Hepatocyte (in vitro differentiated cells): ENCODE data around the gene CPNE1. TPM values are rescaled to one million over a fixed set of nuclear protein-coding genes. Genes with fewer than 3 reads are reported as not detected.
A peak's percentile ranks its signal among the peaks of the same experiment; 100 is the strongest.

Experiments used
- DNase-seq: peaks from one replicate; pipeline ENCODE4 v3.0.0-alpha.2; 2016; ENCODE audit warnings: low spot score
- H2AFZ ChIP-seq: fragments of 200-600 bp; sonication (generic); 2 replicates; pipeline ENCODE4 v1.6.0; 2016; ENCODE audit warnings: antibody characterized with exemption, mild to moderate bottlenecking
- H3K27ac ChIP-seq: fragments of 200-600 bp; sonication (generic); 2 replicates; pipeline ENCODE4 v1.5.1; 2016; ENCODE audit warnings: mild to moderate bottlenecking
- H3K27me3 ChIP-seq: fragments of 200-600 bp; sonication (generic); 2 replicates; pipeline ENCODE4 v1.6.1; 2016
- H3K36me3 ChIP-seq: fragments of 200-600 bp; sonication (generic); replicated peaks from 2 replicates; pipeline ENCODE4 v1.5.1; 2016; ENCODE audit warnings: low read depth; ENCODE audit not compliant: insufficient read depth
- H3K4me1 ChIP-seq: fragments of 200-600 bp; sonication (generic); 2 replicates; pipeline ENCODE4 v1.5.1; 2016; ENCODE audit warnings: mild to moderate bottlenecking, moderate library complexity; ENCODE audit not compliant: insufficient read depth
- H3K4me2 ChIP-seq: fragments of 200-600 bp; sonication (generic); 2 replicates; pipeline ENCODE4 v1.6.0; 2016
- H3K4me3 ChIP-seq: fragments of 200-600 bp; sonication (generic); 2 replicates; pipeline ENCODE4 v1.5.1; 2016; ENCODE audit warnings: mild to moderate bottlenecking
- H3K79me2 ChIP-seq: fragments of 200-600 bp; sonication (generic); 2 replicates; pipeline ENCODE4 v1.6.0; 2017; ENCODE audit warnings: mild to moderate bottlenecking
- H3K9me2 ChIP-seq: fragments of 200-600 bp; sonication (generic); replicated peaks from 2 replicates; pipeline ENCODE4 v1.6.0; 2017; ENCODE audit warnings: mild to moderate bottlenecking; ENCODE audit not compliant: insufficient read depth
- H3K9me3 ChIP-seq: fragments of 200-600 bp; sonication (generic); 2 replicates; pipeline ENCODE4 v1.5.1; 2016; ENCODE audit warnings: low read depth, mild to moderate bottlenecking
- H4K20me1 ChIP-seq: fragments of 200-600 bp; sonication (generic); 2 replicates; pipeline ENCODE4 v1.6.0; 2016; ENCODE audit warnings: mild to moderate bottlenecking; ENCODE audit not compliant: insufficient read depth, poor library complexity, severe bottlenecking
- EZH2 ChIP-seq: fragments of 200-600 bp; sonication (generic); IDR thresholded peaks from 2 replicates; pipeline ENCODE4 v1.6.1; 2016; ENCODE audit warnings: antibody characterized with exemption, mild to moderate bottlenecking, borderline replicate concordance
- EZH2phosphoT487 ChIP-seq: fragments of 200-600 bp; sonication (generic); IDR thresholded peaks from one replicate; pipeline ENCODE4 v1.6.1; 2018; ENCODE audit warnings: antibody characterized with exemption, mild to moderate bottlenecking, low read depth, moderate library complexity; ENCODE audit not compliant: unreplicated experiment, severe bottlenecking
- WGBS: methylation state at CpG from one replicate; pipeline ENCODE4 v1.1.6; 2016; ENCODE audit warnings: low lambda C conversion rate; ENCODE audit errors: missing lambda C conversion rate; 5-methylcytosine and 5-hydroxymethylcytosine counted together
- polyA plus RNA-seq: library from polyadenylated mRNA; unstranded; fragments of >200 nt; fragmentation: Nextera tagmentation; extraction: Ambion mirVana; gene quantifications from 2 replicates; pipeline ENCODE4 v1.2.1, GENCODE V29; 2016
- total RNA-seq: library from RNA; depleted of rRNA; stranded (reverse); fragments of >200 nt; gene quantifications from 2 replicates; pipeline ENCODE4 v1.2.3, GENCODE V29; 2014
- TF ChIP-seq, protein P1 (sequence below): fragments of 200-600 bp; sonication (generic); IDR thresholded peaks from 2 replicates; pipeline ENCODE4 v1.5.1; 2016; ENCODE audit warnings: antibody characterized with exemption, mild to moderate bottlenecking; ENCODE audit not compliant: poor library complexity

The CPNE1 gene
- total and polyA plus RNA-seq, 2 experiments from 2014 or later: 68.9 to 93.4 TPM

DNA sequence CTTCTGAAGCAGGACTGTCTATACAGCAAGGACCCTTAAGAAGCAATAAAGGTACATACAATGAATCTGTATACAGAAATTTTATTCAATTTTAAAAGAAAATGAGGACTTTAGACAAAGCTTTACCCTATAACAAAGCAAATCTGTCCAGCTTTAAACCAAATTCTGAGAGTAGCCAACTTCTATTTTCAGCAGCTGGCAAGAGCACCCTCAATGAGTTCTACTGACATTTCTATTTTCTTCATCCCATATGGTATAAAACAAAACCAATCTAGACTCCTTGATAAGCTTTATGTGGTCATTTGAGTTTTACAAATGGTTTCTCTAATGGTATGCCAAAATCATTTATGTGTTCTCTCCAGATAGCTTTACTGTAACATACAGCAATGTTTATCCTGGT, 12.7 kb downstream of the CPNE1 start:
- Histone ChIP-seq H3K4me1 (peaks cover 11% of the 10 kb centered on the region), H2AFZ (no peak overlapping the region), H3K27ac (no peak overlapping the region), H3K27me3 (no peaks in the 10 kb centered on the region), H3K9me2 (no peaks in the 10 kb centered on the region), H3K79me2 (peaks cover 100% of the 10 kb centered on the region), H3K4me3 (no peak overlapping the region), H3K36me3 (no peaks in the 10 kb centered on the region), H4K20me1 (peaks cover 93% of the 10 kb centered on the region), H3K4me2 (no peak overlapping the region), H3K9me3 (no peaks in the 10 kb centered on the region)
- DNase-seq: no peak
- TF ChIP-seq EZH2 (no peak), EZH2phosphoT487 (no peak)
- TF ChIP-seq, protein P1, sequence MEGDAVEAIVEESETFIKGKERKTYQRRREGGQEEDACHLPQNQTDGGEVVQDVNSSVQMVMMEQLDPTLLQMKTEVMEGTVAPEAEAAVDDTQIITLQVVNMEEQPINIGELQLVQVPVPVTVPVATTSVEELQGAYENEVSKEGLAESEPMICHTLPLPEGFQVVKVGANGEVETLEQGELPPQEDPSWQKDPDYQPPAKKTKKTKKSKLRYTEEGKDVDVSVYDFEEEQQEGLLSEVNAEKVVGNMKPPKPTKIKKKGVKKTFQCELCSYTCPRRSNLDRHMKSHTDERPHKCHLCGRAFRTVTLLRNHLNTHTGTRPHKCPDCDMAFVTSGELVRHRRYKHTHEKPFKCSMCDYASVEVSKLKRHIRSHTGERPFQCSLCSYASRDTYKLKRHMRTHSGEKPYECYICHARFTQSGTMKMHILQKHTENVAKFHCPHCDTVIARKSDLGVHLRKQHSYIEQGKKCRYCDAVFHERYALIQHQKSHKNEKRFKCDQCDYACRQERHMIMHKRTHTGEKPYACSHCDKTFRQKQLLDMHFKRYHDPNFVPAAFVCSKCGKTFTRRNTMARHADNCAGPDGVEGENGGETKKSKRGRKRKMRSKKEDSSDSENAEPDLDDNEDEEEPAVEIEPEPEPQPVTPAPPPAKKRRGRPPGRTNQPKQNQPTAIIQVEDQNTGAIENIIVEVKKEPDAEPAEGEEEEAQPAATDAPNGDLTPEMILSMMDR: no peak

DNA sequence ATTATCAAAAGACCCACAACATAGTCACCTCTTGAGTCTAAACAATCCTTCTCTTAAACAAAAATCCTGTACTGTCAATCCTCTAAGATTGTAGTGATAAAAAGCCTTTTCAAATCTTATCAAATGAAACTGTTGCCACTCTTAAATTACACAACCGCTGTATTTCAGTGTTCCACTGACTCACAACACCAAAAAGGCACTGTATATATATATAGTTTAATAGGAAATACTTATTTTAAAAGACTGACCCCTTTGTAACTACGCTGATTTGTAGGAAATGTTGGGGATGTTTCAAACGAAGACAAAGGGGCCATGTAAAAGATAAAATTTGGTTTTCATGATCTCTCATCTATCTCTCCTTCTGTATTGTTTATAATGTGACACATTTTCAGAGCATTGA, 14.1 kb downstream of the CPNE1 start:
- peaks cover 89% of the 10 kb centered on the region for H4K20me1 ChIP-seq
- no peaks in the 10 kb centered on the region for H3K27me3 ChIP-seq
- no peaks in the 10 kb centered on the region for H3K9me2 ChIP-seq
- no peak overlapping the region for H2AFZ ChIP-seq
- no peaks in the 10 kb centered on the region for H3K36me3 ChIP-seq
- H3K4me3 ChIP-seq: no peak overlapping the region
- H3K9me3 ChIP-seq: no peaks in the 10 kb centered on the region
- peaks cover 100% of the 10 kb centered on the region for H3K79me2 ChIP-seq
- TF ChIP-seq, protein P1: no peak
- TF ChIP-seq EZH2 (no peak), EZH2phosphoT487 (no peak)
- no peak overlapping the region for H3K4me2 ChIP-seq
- DNase-seq: no peak
- H3K27ac ChIP-seq: no peak overlapping the region
- peaks cover 11% of the 10 kb centered on the region for H3K4me1 ChIP-seq
- WGBS: 84% methylated on average over 3 of the region's 3 CpGs

DNA sequence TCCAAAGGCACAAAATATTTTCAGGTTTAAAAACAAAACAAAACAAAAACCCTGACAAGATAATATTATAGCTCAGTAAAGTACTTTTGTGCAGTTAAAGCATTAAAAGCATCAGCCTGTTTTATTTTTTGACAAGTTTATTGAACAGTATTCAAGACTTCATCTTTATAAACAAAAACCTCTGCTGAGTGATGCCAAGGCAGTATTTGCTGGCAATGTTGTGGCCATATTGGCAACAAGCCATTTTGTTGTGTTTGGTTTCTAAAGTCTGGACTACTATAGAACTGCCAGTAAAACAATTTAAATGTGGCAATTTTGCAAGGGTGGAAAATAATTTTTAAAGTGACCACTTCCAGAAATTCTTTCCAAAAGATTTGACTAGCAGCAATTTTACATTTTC, 15.9 kb downstream of the CPNE1 start:
- peaks cover 11% of the 10 kb centered on the region for H3K4me1 ChIP-seq
- H3K27ac ChIP-seq: peak overlapping the region; percentile 3
- no peak overlapping the region for H3K4me2 ChIP-seq
- no peak overlapping the region for H2AFZ ChIP-seq
- DNase-seq: no peak
- H3K4me3 ChIP-seq: no peak overlapping the region
- no peaks in the 10 kb centered on the region for H3K27me3 ChIP-seq
- no peak for TF ChIP-seq EZH2phosphoT487
- no peak for TF ChIP-seq EZH2
- TF ChIP-seq, protein P1: no peak
- peaks cover 84% of the 10 kb centered on the region for H4K20me1 ChIP-seq
- H3K79me2 ChIP-seq: peaks cover 100% of the 10 kb centered on the region
- no peaks in the 10 kb centered on the region for H3K36me3 ChIP-seq
- H3K9me3 ChIP-seq: no peaks in the 10 kb centered on the region
- H3K9me2 ChIP-seq: no peaks in the 10 kb centered on the region

DNA sequence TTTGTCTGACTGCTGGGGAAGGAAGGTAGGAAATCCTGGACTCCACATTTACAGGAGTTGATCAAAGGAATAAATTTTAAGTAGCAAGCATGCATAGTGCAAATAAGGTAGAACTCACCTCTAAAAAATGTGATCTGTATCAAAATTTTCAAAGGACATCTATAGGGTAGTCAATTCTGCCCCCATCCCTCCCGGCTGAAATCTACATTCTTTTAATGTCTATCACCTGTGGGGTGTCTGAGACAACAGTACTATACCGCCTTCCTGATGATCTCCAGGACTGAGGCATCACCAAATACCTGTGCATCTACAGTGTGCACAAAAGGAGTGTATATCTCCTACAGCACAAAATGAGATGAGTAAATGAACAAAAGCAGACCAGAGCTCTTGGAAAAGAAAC, 19.9 kb downstream of the CPNE1 start:
- Histone ChIP-seq H3K27me3 (no peaks in the 10 kb centered on the region), H3K9me2 (no peaks in the 10 kb centered on the region), H3K9me3 (no peaks in the 10 kb centered on the region), H2AFZ (no peak overlapping the region), H3K27ac (no peak overlapping the region), H3K4me3 (no peak overlapping the region), H3K4me2 (no peak overlapping the region), H3K4me1 (no peaks in the 10 kb centered on the region), H3K79me2 (peaks cover 98% of the 10 kb centered on the region), H4K20me1 (peaks cover 64% of the 10 kb centered on the region), H3K36me3 (no peaks in the 10 kb centered on the region)
- TF ChIP-seq, protein P1: no peak
- TF ChIP-seq EZH2 (no peak), EZH2phosphoT487 (no peak)
- 87% methylated on average over 2 of the region's 2 CpGs for WGBS
- no peak for DNase-seq
